IPS-NIHi11 (cell line): ENCODE results near the gene MRPS34.
A peak's percentile ranks its signal among the peaks of the same experiment; 100 is the strongest.
"Not testable (repeated sequence)": the region's sequence is repeated elsewhere in the genome, so short reads cannot be mapped to it uniquely, and the experiment has no call there.

Experiments
- DNase-seq: peaks from one replicate; pipeline ENCODE4 v3.0.0; 2012; ENCODE audit warnings: mixed read lengths, low spot score

Gene MRPS34

GRCh38 chr16:1749152-1750117, 23.5 kb downstream of the MRPS34 start:
- DNase-seq = no peak

GRCh38 chr16:1747934-1748333, 25.0 kb downstream of the MRPS34 start:
- no peak for DNase-seq

GRCh38 chr16:1746693-1747195, 26.2 kb downstream of the MRPS34 start:
- DNase-seq = peak; percentile 12

- DNase-seq = peak; percentile 21
Observed at GRCh38 chr16:1745900-1746692, 26.8 kb downstream of the MRPS34 start.

- DNase-seq = peak; percentile 12
Observed at GRCh38 chr16:1745181-1745899, 27.6 kb downstream of the MRPS34 start.

- peak; percentile 37 for DNase-seq
Observed at GRCh38 chr16:1744338-1744840, 28.5 kb downstream of the MRPS34 start.

- DNase-seq = peak; percentile 10
Observed at GRCh38 chr16:1743376-1744337, 29.3 kb downstream of the MRPS34 start.

- no peak for DNase-seq
Observed at GRCh38 chr16:1741553-1742165, 31.3 kb downstream of the MRPS34 start.

- no peak for DNase-seq
Observed at GRCh38 chr16:1740781-1741490, 32.0 kb downstream of the MRPS34 start.

- DNase-seq = no peak
Observed at GRCh38 chr16:1740234-1740633, 32.7 kb downstream of the MRPS34 start.

- no peak for DNase-seq
Observed at GRCh38 chr16:1734816-1735215, 38.1 kb downstream of the MRPS34 start.

- DNase-seq = peak; percentile 16
Observed at GRCh38 chr16:1734123-1734522, 38.8 kb downstream of the MRPS34 start.

- not testable (repeated sequence) for DNase-seq
Observed at GRCh38 chr16:1732551-1732987, 40.4 kb downstream of the MRPS34 start.

- DNase-seq = no peak
Observed at GRCh38 chr16:1732071-1732470, 40.9 kb downstream of the MRPS34 start.

GRCh38 chr16:1731603-1732002, 41.3 kb downstream of the MRPS34 start:
- no peak for DNase-seq

- DNase-seq = peak; percentile 13
Observed at GRCh38 chr16:1731073-1731472, 41.9 kb downstream of the MRPS34 start.

GRCh38 chr16:1729445-1729844, 43.5 kb downstream of the MRPS34 start:
- DNase-seq = peak; percentile 21

GRCh38 chr16:1729026-1729425, 43.9 kb downstream of the MRPS34 start:
- DNase-seq = no peak
